NCI-H82 treated with DMSO at 0.1 percent for 48 hours (cell line): ENCODE data around the gene AQP12B.

Source experiments
- DNase-seq: peaks from one replicate; lab custom pipeline; 2025; ENCODE audit not compliant: unreplicated experiment; lab: John Stamatoyannopoulos, UW

Gene AQP12B

GRCh38 chr2:240636563-240637115, 46.0 kb downstream of the AQP12B start:
- no peak for DNase-seq

GRCh38 chr2:240635998-240636547, 46.6 kb downstream of the AQP12B start:
- DNase-seq, result no peak

- no peak for DNase-seq
Measured at GRCh38 chr2:240635121-240635997, 47.3 kb downstream of the AQP12B start.

GRCh38 chr2:240632306-240632721, 50.4 kb downstream of the AQP12B start:
- DNase-seq, result no peak

- no peak for DNase-seq
Measured at GRCh38 chr2:240631548-240632305, 51.0 kb downstream of the AQP12B start.

- no peak for DNase-seq
Measured at GRCh38 chr2:240630771-240631547, 51.7 kb downstream of the AQP12B start.

- DNase-seq, result no peak
Measured at GRCh38 chr2:240629968-240630770, 52.5 kb downstream of the AQP12B start.

- no peak for DNase-seq
Measured at GRCh38 chr2:240629619-240629967, 53.1 kb downstream of the AQP12B start.

- DNase-seq, result no peak
Measured at GRCh38 chr2:240628808-240629618, 53.7 kb downstream of the AQP12B start.

GRCh38 chr2:240628507-240628807, 54.2 kb downstream of the AQP12B start:
- DNase-seq, result no peak

GRCh38 chr2:240627736-240628506, 54.8 kb downstream of the AQP12B start:
- no peak for DNase-seq

- no peak for DNase-seq
Measured at GRCh38 chr2:240626531-240627300, 56.0 kb downstream of the AQP12B start.
